Suppressor macrophage treated with lipopolysaccharide for 1 hour (primary cell): Measurements from ENCODE around the gene GEMIN5.

Experiments used
- DNase-seq, 3 donors: peaks; one replicate each; pipeline ENCODE4 v3.0.0-alpha.2; 2020 to 2022

GEMIN5 gene

GRCh38 chr5:154881986-154882385, 56.0 kb downstream of the GEMIN5 start:
- no peak for DNase-seq

DNA sequence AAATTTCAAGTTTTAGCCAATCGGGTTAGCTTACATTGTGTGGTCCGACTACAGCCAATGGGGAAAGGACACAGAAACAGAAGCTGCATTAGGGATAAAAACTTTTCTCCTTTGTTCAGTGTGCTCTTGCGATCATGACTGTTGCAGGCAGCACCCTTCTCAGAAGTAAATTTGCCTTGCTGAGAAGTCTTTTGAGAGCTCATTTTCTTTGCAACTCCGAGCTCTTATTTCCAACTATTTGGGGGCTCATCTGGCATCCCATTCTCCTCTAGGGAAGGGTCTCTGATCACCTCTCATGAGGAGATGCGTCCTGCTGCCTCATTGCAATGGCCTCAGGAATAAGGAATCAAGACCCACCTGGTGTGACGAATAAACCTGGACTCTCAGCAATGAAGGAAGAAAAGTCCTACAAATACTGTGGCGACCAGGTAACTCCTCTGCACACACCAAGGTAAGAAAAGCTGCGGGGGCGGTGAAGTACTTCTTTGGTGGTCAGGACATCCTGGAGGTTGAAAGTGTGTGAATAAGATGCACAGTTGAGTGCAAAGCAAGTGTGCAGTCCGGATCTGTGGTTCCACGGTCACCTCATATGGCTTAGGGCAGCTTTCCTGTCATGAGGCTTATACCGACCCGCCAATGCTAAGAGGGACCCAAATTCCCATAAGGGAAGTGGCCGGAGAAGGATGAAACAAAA, 59.2 kb downstream of the GEMIN5 start:
- no peak for DNase-seq

DNA sequence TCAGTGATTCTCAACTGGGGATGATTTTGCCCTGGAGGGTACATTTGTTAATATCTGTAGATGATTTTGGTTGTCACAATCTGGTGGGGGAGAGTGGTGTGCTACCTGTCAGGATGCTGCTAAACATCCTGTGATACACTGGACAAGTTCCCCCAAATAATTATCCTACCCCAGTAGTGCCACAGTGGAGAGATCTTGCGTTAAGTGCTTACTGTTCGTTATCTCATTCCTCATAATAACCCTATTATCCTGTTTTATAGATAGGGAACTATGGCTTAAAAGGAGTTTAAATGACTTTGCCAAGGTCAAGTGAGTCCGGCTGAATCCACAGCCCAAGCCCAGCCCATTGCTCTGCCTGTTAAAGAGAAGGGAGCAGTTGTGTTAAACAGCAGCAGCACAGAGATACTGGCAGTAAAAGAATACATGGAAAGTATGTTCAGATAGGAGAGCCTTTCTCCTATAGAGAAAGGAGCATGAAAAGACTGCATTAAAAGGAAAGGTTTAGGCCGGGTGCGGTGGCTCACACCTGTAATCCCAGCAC, 64.2 kb downstream of the GEMIN5 start:
- no peak for DNase-seq

DNA sequence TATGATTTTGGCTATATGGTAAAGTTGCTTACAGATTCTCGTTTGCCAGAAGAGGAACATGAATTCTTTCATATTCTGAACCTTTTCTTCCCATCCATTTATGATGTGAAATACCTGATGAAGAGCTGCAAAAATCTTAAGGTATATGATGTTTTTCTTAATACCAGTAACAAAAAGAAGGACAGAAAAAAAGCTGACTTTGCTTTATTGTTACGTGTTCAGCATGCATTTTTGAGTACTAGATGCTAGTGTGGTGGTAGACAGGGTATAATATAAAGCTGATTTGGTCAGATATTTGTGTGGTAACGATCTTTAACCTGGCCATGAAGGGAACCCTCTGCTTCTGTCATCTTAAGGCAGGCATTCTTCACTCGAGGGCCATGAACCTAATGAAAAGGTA, 66.3 kb downstream of the GEMIN5 start:
- no peak for DNase-seq

GRCh38 chr5:154868702-154869101, 69.3 kb downstream of the GEMIN5 start:
- peak in 1 of 3 donors; percentile 6 for DNase-seq

DNA sequence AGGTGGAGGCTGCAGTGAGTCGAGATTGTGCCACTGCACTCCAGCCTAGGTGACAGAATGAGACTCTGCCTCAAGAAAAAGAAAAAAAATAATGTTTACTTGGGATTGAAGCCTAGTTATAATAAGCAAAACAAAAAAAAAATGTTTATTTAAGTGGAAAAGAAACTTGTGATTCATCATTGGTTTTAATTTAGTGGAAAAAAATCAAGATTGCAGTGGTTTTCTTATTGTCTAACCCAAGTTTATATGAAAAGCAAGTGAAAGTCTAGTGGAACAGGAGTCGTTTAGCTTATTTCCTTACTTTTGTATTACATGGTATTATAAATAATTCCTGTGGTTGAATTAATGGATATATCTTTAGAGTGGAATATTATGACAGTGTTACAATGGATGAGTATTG, 71.2 kb downstream of the GEMIN5 start:
- DNase-seq: no peak

DNA sequence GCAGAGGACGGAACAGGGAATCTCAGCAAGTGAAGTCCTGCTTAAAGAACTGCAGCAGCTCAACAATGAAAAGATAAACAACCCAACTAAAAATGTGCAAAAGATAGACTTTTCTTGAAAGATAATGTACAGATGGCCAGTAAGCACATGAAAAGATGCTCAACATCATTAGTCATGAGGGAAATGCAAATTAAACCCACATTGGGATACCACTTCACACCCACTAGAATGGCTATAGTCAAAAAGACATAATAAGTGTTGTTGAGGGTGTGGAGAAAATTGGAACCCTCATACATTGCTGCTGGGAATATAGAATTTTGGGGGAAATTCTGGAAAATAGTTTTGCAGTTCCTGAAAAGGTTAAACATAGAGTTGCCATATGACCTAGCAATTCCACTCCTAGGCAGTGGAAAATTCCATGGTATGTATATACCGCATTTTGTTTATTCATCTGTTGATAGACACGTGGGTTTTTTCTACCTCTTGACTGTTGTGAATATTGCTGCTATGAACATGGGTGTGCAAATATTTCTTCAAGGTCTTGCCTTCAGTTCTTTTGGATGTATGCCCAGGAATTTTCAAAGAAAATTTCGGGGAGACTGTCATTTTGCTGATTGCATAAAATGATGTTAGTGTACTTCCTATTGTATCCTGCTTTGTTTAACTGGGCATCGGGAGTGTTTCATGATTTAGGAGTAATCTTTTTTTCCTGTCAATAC, 72.4 kb downstream of the GEMIN5 start:
- DNase-seq: no peak

DNA sequence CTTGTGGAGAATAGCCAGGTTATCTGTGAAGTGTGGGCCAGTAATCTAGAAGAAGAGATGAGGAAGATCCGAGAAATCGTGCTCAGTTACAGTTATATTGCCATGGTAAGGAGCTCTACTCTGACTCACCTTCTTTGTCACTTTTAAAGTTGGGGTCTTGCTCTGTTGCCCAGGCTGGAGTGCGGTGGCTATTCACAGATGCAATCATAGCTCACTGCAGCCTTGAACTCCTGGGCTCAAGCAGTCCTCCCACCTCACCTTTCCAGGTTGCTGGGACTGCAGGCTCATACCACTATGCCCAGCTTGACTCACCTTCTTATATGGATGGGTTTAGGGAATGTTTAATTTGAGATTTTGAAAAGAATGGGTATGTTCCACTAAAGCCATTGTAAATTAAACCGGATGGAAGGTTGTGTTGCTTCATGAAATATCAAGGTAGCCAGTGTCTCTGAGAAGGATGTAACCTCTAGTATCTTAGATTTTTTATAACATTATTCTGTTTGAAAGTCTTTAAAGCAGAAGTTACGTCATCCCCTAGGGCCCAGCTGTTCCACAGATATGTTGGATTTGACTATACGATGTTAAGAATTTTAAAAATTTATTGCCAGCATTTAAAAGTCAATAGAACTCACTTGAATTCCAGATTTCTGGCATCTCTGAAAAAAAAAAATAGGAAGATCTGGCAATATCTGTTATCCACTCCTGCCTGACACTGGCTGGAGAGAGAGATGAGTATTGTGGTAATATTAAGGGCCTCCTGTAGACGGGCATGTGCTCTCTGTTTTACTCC, 74.5 kb downstream of the GEMIN5 start:
- DNase-seq: no peak

DNA sequence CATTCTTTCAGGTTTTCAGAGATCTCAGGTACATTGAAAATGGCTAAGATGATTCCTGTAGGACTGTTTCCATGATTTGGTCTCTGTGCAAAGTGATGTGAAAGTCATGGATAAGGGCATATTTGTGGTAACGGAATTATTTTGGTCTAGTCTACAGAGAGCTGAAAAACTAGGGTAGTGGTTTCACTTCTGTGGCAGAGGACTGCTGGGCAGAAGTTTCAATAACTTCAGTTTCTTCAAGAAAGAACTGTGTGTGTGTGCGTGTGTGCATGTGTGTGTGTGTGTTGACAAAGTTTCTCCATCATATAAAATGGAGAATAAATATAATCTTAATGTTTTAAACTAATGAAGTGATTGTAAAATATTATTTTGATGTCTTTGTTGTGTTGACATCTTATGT, 75.2 kb downstream of the GEMIN5 start:
- peak; percentile 10 to 25 (median 20) for DNase-seq

DNA sequence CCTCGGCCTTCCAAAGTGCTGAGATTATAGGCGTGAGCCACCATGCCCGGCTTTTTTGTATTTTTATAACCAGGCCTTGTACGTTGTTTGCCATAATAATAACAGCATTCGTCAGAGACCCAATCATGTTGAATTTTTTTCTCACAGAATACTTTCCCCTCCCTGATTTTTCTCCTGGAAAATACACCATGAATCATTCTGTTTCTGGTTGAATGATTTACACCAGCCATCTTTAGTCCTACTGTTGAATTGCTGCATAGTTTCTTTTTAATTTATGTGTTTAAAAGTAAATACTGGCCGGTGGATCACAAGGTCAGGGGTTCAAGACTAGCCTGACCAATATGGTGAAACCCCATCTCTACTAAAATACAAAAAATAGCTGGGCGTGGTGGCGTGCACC, 76.1 kb downstream of the GEMIN5 start:
- DNase-seq: no peak

- DNase-seq: peak; percentile 15 to 56 (median 52)
Observed at GRCh38 chr5:154860765-154861164, 77.2 kb downstream of the GEMIN5 start.

DNA sequence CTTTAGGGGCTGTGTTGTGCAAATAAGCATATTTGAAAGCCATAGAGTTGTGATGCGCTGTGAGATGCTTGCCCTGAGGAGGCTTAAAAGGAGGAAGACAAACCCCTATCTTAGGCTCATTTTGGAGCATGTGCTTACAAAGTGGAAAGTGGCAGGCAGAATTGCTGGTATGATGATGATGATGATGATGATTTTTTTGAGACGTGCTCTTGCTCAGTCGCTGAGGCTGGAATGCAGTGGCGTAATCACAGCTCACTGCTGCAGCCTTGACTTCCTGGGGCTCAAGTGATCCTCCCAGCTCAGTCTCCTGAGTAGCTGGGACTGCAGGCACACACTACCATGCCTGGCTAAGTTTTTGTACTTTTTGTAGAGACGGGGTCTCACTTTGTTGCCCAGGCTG, 77.9 kb downstream of the GEMIN5 start:
- DNase-seq: peak in 2 of 3 donors; percentile 21 to 37

- peak; percentile 28 to 61 (median 60) for DNase-seq
Observed at GRCh38 chr5:154858972-154859871, 78.8 kb downstream of the GEMIN5 start.

DNA sequence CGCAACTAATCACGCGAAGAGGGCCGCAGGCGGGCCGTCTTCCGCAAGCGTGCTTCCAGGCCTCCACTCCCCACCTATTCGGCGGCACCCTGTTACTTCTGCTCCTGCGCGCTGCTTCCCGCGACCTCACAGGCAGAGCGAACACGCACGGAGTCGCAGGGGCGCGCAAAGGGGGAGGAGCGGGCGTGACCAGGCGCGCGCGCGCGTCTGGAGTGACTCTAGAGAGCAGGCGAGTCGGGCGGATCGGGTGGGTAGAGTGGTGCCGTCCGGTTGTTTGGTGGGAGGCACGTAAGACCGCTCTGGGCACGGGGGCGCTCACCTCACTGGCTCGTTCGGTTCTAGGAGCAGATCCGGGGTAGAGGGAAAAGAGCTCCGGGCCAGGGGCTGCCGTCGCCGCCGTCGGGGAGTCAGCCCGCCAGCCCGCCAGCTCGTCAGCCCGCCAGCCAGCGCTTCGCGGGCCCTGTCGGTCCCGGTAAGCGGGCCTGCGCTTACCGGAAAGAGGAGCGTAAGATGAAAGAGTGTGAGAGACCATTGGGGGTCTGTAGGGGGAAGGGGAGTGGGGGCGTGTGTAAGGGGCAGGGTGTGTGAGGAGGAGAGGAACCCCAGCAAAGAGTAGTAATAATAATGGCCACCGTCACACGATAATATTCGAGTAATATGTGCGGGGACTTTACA, 79.6 kb downstream of the GEMIN5 start, which contains the start of gene CNOT8:
CNOT8 (plus strand) TSS at position 331 of the 675 bp plus-strand sequence. CDS start 4,652 bp downstream, outside the sequence.
- DNase-seq: peak; percentile 98 to 99 (median 98)

DNA sequence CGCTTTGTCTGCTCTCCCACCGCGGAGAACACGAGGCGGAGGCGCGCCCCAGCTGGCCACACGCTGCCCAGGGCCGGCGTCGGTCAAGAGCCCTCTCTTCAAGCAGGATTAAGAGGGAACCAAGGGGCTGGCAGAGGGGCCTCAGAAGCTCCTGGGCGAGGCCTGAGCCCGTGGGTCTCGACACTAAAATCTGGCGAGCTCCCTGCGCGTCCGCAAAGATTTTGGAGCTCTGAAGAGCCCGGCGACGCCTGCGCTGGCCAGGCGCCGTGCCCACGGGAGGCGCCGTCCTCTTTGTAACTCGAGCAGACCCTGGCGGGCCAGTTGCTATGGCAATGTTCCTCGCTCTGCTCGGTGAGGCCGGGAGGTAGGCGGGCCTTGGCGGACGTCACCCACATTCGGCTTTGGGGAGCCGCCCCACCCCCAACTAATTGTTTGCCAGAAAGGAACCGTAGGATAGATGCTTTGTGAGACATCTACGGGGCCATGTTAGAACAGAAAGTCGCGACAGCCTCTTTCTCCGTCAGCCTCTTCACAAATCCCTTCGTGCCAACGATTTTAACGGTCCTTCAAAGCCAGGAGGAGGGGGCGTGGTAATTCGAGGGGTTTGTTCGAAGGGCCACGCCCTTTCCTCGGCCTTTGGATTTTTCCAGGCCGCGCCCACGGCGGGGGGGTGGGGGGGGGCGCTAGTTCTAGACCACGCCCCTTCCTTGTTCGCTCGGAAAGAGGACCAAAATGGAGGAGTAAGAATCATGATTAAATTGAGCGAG, 80.3 kb downstream of the GEMIN5 start:
- DNase-seq: peak; percentile 91 to 95 (median 95)

DNA sequence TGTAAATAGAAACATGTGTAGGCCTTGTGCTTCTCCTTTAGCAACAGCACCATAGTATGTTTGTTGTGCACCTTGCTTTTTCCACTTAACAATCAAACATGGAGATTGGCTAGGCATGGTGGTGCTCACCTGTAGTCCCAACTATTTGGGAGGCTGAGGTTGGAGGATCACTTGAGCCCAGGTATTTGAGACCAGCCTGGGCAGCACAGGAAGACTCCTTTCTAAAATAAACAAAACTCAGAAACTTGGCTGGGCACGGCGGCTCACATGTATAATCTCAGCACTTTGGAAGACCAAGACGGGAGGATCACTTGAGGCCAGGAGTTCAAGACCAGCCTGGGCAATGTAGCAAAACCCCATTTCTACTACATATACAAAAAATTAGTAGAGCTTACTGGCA, 86.7 kb downstream of the GEMIN5 start:
- DNase-seq: no peak

DNA sequence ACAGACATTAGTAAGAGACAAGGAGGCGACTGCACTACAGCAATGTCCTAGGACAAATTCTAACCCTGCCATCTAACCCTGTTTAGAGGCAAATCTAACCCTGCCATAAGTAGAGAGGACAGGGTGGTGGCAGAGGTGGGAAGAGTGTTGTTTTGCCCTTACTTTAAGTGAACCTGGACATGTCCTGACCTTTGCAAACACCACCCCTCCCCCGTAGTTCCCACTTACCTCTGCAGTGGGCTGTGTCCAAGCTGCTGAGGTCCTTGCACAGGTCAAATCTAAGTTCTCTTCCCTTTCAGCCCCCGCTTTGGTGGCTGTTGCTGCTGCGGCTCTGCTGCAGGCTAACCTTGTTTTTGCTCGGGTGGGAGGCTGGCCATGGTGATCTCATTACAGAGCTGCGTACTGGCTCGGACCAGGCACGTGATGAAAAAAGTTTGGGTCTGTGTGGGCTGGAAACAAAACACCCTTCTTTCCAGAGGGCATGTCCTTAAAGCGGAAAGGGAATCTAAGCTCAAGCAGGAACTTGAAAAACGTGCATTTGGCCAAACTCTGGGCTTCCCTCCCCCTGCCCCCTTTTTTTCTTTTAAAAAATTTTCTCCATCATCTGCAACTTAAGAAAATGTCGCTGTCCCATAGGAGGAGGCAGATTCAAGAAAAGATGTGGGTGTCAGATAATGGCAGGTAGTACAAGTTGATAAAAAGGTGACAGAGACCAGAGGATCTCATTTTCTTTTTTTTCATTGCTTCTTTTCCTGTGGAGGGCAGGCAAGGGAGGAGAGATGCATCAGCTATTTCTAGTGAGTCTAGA, 87.6 kb downstream of the GEMIN5 start, which contains the start of gene FAXDC2:
FAXDC2 (minus strand) TSS at position 349 of the 808 bp plus-strand sequence. CDS start 12,425 bp downstream, outside the sequence.
- DNase-seq: peak; percentile 83 to 85 (median 85)

- peak; percentile 39 to 62 (median 61) for DNase-seq
Observed at GRCh38 chr5:154849791-154850201, 88.2 kb downstream of the GEMIN5 start.

DNA sequence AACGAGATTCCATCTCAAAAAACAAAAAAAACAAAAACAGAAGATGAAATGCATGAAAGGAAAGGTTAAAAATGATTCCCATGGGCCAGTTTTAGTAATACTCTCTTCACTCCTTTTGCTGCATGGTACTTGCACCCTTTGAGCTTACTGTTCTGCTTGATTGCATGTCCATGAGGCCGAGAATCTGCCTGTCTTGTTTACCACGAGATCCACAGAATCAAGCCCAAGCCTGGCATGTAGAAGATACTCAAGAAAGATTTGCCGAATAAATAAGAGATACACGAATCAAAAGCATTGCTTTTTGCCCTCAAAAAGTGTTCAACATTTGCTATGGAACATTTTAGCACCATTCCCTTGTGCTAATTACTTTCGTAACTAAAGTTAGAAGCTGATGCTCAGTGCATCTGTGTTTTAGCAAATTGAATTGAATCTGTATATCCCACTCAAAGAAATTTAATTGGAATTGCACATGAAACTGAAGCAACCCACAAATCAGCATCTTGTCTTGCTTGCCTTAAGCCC, 88.7 kb downstream of the GEMIN5 start:
- no peak for DNase-seq
